Measurements from ENCODE around the gene SEZ6L2.

- TF ChIP-seq POLR2A (IDR thresholded peaks at IDR 0.05) (no peak), CTCF (IDR thresholded peaks at IDR 0.05) (no peak)
These were observed 15.4 kb downstream of the SEZ6L2 start for GRCh38 chr16:29883987-29884386.
